ENCODE data around the gene CHPT1.

- TF ChIP-seq, protein P1, sequence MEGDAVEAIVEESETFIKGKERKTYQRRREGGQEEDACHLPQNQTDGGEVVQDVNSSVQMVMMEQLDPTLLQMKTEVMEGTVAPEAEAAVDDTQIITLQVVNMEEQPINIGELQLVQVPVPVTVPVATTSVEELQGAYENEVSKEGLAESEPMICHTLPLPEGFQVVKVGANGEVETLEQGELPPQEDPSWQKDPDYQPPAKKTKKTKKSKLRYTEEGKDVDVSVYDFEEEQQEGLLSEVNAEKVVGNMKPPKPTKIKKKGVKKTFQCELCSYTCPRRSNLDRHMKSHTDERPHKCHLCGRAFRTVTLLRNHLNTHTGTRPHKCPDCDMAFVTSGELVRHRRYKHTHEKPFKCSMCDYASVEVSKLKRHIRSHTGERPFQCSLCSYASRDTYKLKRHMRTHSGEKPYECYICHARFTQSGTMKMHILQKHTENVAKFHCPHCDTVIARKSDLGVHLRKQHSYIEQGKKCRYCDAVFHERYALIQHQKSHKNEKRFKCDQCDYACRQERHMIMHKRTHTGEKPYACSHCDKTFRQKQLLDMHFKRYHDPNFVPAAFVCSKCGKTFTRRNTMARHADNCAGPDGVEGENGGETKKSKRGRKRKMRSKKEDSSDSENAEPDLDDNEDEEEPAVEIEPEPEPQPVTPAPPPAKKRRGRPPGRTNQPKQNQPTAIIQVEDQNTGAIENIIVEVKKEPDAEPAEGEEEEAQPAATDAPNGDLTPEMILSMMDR (IDR thresholded peaks at IDR 0.05 in 8 of 11, conservative IDR thresholded peaks at IDR 0.05 in 3 of 11) = no peak
- TF ChIP-seq POLR2AphosphoS5 (IDR thresholded peaks at IDR 0.05) (no peak), POLR2A (IDR thresholded peaks at IDR 0.05) (no peak)
Measured at GRCh38 chr12:101761350-101761749, 63.9 kb downstream of the CHPT1 start.

All from spleen (tissue), 7 donors.